Body of pancreas (tissue), 4 donors: ENCODE data around the gene H6PD. TPM values are rescaled to one million over a fixed set of nuclear protein-coding genes. Genes with fewer than 3 reads are reported as not detected.

Source experiments
- ATAC-seq: fragments of 150-250 bp; one replicate; pipeline ENCODE4 v1.9.1; 2016
- DNase-seq, 4 donors: peaks; one replicate each; pipeline ENCODE4 v3.0.0-alpha.2; 2019
- H3K27ac ChIP-seq, 4 donors: fragments of 200-600 bp; sonication (generic); 1 replicate in 3 of 4; 2 replicates in 1 of 4; pipeline versions ENCODE4 v1.5.1 to v1.6.1; 2016 to 2019; ENCODE audit warnings: mild to moderate bottlenecking in 1 of 4, mixed read lengths in 1 of 4, moderate library complexity in 1 of 4
- H3K27me3 ChIP-seq, 2 donors: fragments of 200-600 bp; sonication (generic); one replicate each; pipeline ENCODE4 v1.6.0; 2016; ENCODE audit warnings: mild to moderate bottlenecking in 1 of 2
- H3K36me3 ChIP-seq, 2 donors: fragments of 200-600 bp; sonication (generic); replicated peaks in 1 of 2; 2 replicates each; pipeline ENCODE4 v1.5.1; 2016; ENCODE audit warnings: low read depth in 2 of 2; ENCODE audit not compliant: insufficient read depth in 1 of 2
- H3K4me1 ChIP-seq: fragments of 200-600 bp; sonication (generic); one replicate; pipeline ENCODE4 v1.6.0; 2016
- H3K4me3 ChIP-seq, 2 donors: fragments of 200-600 bp; sonication (generic); 1 replicate in 1 of 2; 2 replicates in 1 of 2; pipeline ENCODE4 v1.5.1; 2016 to 2019
- H3K9me3 ChIP-seq, 3 donors: fragments of 200-600 bp; sonication (generic); 1 replicate in 2 of 3; 2 replicates in 1 of 3; pipeline ENCODE4 v1.5.1; 2016
- POLR2A ChIP-seq, 3 donors: fragments of 450-650 bp; IDR thresholded peaks; one replicate each; pipeline ENCODE4 v1.6.1; 2016; ENCODE audit warnings: antibody characterized with exemption in 3 of 3, mild to moderate bottlenecking in 2 of 3
- WGBS, 2 donors: methylation state at CpG; one replicate each; pipeline ENCODE4 v1.1.5; 2017; 5-methylcytosine and 5-hydroxymethylcytosine counted together
- intact Hi-C: fragments of 100-400 bp; cut with DNase I; formaldehyde crosslinking; loops from one replicate; pipeline ENCODE4 v1.15.1; 2023
- total RNA-seq, 2 donors: library from RNA; depleted of rRNA; stranded (reverse); fragments of >200 nt; gene quantifications; one replicate each; pipeline ENCODE4 v1.1.0, GENCODE V29; 2016
- TF ChIP-seq, protein P1 (sequence below), 7 experiments: fragments of 450-650 bp in 4 of 7; fragments of 200-600 bp in 3 of 7; sonication (generic) in 3 of 7; IDR thresholded peaks; one replicate each; pipeline ENCODE4 v1.5.1; 2016 to 2019; ENCODE audit warnings: antibody characterized with exemption in 7 of 7

Gene H6PD
- total RNA-seq, 2 donors from 2014 or later: 24.1 to 35.6 TPM

- H3K4me3 ChIP-seq: no peak overlapping the region
- WGBS, 2 donors: 70 to 72% methylated on average over 4 of the region's 4 CpGs
- intact Hi-C loops: no loop called here
- H3K27me3 ChIP-seq: no peaks in the 10 kb centered on the region
- no peak for TF ChIP-seq POLR2A (IDR thresholded peaks at IDR 0.05)
- TF ChIP-seq, protein P1, sequence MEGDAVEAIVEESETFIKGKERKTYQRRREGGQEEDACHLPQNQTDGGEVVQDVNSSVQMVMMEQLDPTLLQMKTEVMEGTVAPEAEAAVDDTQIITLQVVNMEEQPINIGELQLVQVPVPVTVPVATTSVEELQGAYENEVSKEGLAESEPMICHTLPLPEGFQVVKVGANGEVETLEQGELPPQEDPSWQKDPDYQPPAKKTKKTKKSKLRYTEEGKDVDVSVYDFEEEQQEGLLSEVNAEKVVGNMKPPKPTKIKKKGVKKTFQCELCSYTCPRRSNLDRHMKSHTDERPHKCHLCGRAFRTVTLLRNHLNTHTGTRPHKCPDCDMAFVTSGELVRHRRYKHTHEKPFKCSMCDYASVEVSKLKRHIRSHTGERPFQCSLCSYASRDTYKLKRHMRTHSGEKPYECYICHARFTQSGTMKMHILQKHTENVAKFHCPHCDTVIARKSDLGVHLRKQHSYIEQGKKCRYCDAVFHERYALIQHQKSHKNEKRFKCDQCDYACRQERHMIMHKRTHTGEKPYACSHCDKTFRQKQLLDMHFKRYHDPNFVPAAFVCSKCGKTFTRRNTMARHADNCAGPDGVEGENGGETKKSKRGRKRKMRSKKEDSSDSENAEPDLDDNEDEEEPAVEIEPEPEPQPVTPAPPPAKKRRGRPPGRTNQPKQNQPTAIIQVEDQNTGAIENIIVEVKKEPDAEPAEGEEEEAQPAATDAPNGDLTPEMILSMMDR (IDR thresholded peaks at IDR 0.05): no peak
- no peaks in the 10 kb centered on the region for H3K36me3 ChIP-seq
- H3K4me1 ChIP-seq: peaks cover 6% of the 10 kb centered on the region
- DNase-seq (no peak), ATAC-seq (no peak)
- no peak overlapping the region for H3K27ac ChIP-seq
- no peaks in the 10 kb centered on the region for H3K9me3 ChIP-seq
Observed at GRCh38 chr1:9228609-9229008, 6.0 kb upstream of the H6PD start.

DNA sequence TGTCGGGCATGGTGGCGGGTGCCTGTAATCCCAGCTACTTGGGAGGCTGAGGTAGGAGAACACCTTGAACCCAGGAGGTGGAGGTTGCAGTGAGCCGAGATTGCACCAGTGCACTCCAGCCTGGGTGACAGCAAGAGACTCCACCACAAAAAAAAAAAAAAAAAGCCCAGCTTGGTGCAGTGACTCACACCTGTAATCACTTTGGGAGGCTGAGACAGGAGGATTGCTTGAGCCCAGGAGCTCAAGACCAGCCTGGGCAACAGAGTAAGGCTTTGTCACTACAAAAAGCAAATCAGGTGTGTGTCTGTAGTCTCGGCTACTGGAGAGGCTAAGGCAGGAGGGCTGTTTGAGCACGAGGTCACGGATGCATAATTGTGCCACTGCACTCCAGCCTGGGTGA, 5.0 kb upstream of the H6PD start:
- no peaks in the 10 kb centered on the region for H3K27me3 ChIP-seq
- DNase-seq: no peak
- H3K27ac ChIP-seq: no peak overlapping the region
- intact Hi-C loops: no loop called here
- 75 to 85% methylated on average over 6 of the region's 6 CpGs for WGBS, 2 donors
- H3K4me3 ChIP-seq: no peak overlapping the region
- no peaks in the 10 kb centered on the region for H3K9me3 ChIP-seq
- TF ChIP-seq, protein P1 (IDR thresholded peaks at IDR 0.05): no peak
- no peak for TF ChIP-seq POLR2A (IDR thresholded peaks at IDR 0.05)
- peaks cover 13% of the 10 kb centered on the region for H3K4me1 ChIP-seq
- H3K36me3 ChIP-seq: no peaks in the 10 kb centered on the region
- no peak for ATAC-seq

GRCh38 chr1:9230869-9231533, 3.6 kb upstream of the H6PD start:
- no peak overlapping the region for H3K27ac ChIP-seq
- no peaks in the 10 kb centered on the region for H3K9me3 ChIP-seq
- no peaks in the 10 kb centered on the region for H3K27me3 ChIP-seq
- intact Hi-C loops: no loop called here
- H3K4me3 ChIP-seq: no peak overlapping the region
- no peak for DNase-seq
- TF ChIP-seq, protein P1 (IDR thresholded peaks at IDR 0.05): no peak
- no peak for TF ChIP-seq POLR2A (IDR thresholded peaks at IDR 0.05)
- no peak for ATAC-seq
- no peaks in the 10 kb centered on the region for H3K36me3 ChIP-seq
- 80 to 91% methylated on average over 6 to 7 of the region's 7 CpGs for WGBS, 2 donors
- peaks cover 18% of the 10 kb centered on the region for H3K4me1 ChIP-seq

DNA sequence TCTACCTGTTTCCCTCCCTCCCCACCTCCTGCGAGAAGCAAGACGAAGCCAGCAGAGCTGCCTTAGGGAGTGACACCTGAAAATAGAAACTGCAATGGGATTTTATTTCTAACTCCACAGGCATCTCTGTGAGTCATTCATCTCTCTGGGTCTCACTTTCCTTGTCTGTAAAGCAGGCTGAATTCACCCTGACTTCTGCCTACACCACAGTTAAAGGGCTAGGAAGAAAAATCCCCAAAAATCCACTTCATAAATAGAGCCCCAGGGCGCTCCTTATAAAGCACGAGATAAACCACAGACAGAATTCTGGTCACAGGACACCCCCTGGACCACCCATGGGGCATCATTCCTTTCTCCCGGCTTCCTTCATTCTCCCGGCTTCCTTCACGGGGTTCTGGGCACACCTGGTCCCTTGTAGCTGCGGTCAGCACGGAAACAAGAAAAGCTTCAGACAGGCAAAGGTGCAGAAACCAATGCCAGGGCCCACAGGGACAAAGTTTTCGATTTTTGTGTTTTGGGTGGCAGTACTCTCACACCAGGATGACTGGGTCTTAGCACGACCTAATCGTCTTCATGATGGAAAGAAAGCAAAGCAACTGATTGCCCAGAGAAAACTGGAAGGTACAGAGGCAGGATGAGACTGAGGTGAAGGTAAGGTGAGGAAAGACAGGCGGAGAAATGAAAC, 2.8 kb upstream of the H6PD start:
- intact Hi-C loops: no loop called here
- H3K27me3 ChIP-seq: no peaks in the 10 kb centered on the region
- no peak overlapping the region for H3K4me3 ChIP-seq
- no peak overlapping the region for H3K27ac ChIP-seq
- H3K9me3 ChIP-seq: no peaks in the 10 kb centered on the region
- no peaks in the 10 kb centered on the region for H3K36me3 ChIP-seq
- peaks cover 26% of the 10 kb centered on the region for H3K4me1 ChIP-seq
- DNase-seq: no peak
- WGBS, 2 donors: 63 to 72% methylated on average over 13 of the region's 13 CpGs
- no peak for ATAC-seq
- TF ChIP-seq, protein P1 (IDR thresholded peaks at IDR 0.05): no peak
- TF ChIP-seq POLR2A (IDR thresholded peaks at IDR 0.05): no peak
